Lower leg skin (tissue), 4 donors: Measurements from ENCODE around the gene GAB3. TPM values are rescaled to one million over a fixed set of nuclear protein-coding genes. Genes with fewer than 3 reads are reported as not detected.

Experiments
- DNase-seq, 2 donors: peaks; one replicate each; pipeline ENCODE4 v3.0.0-alpha.2; 2019; ENCODE audit warnings: low spot score in 2 of 2
- H3K4me3 ChIP-seq: fragments of 200-600 bp; sonication (generic); 2 replicates; pipeline ENCODE4 v1.5.1; 2017; ENCODE audit warnings: mild to moderate bottlenecking, low read depth; ENCODE audit not compliant: poor library complexity, severe bottlenecking
- POLR2A ChIP-seq, 2 donors: fragments of 450-650 bp; IDR thresholded peaks; one replicate each; pipeline ENCODE4 v1.6.1; 2016 to 2017; ENCODE audit warnings: antibody characterized with exemption in 2 of 2, mild to moderate bottlenecking in 1 of 2, moderate library complexity in 1 of 2
- WGBS, 2 donors: methylation state at CpG; one replicate each; pipeline ENCODE4 v1.1.5; 2018; 5-methylcytosine and 5-hydroxymethylcytosine counted together
- intact Hi-C: fragments of 100-400 bp; cut with DNase I; formaldehyde crosslinking; loops from one replicate; pipeline ENCODE4 v1.15.0; 2023; ENCODE audit warnings: low total_unique reads
- total RNA-seq, 4 donors: library from RNA; depleted of rRNA; stranded (reverse); fragments of >200 nt; gene quantifications; one replicate each; pipeline ENCODE4 v1.1.0, GENCODE V29; 2016
- TF ChIP-seq, protein P1 (sequence below), 3 donors: fragments of 450-650 bp; IDR thresholded peaks; one replicate each; pipeline ENCODE4 v1.5.1; 2016; ENCODE audit warnings: antibody characterized with exemption in 3 of 3, mild to moderate bottlenecking in 3 of 3, moderate library complexity in 2 of 3

The GAB3 gene
- total RNA-seq, 4 donors from 2014 or later = 0.30 to 1.8 (median 1.4) TPM

GRCh38 chrX:154734061-154734781 is 16.7 kb downstream of the GAB3 start:
- WGBS, 2 donors = 54 to 58% methylated on average over 7 to 8 of the region's 8 CpGs
- intact Hi-C loops = no loop called here
- H3K4me3 ChIP-seq = no peak overlapping the region
- no peak for DNase-seq
- TF ChIP-seq, protein P1, sequence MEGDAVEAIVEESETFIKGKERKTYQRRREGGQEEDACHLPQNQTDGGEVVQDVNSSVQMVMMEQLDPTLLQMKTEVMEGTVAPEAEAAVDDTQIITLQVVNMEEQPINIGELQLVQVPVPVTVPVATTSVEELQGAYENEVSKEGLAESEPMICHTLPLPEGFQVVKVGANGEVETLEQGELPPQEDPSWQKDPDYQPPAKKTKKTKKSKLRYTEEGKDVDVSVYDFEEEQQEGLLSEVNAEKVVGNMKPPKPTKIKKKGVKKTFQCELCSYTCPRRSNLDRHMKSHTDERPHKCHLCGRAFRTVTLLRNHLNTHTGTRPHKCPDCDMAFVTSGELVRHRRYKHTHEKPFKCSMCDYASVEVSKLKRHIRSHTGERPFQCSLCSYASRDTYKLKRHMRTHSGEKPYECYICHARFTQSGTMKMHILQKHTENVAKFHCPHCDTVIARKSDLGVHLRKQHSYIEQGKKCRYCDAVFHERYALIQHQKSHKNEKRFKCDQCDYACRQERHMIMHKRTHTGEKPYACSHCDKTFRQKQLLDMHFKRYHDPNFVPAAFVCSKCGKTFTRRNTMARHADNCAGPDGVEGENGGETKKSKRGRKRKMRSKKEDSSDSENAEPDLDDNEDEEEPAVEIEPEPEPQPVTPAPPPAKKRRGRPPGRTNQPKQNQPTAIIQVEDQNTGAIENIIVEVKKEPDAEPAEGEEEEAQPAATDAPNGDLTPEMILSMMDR (IDR thresholded peaks at IDR 0.05) = no peak
- TF ChIP-seq POLR2A (IDR thresholded peaks at IDR 0.05) = no peak

- TF ChIP-seq POLR2A (IDR thresholded peaks at IDR 0.05) = no peak
- TF ChIP-seq, protein P1 (IDR thresholded peaks at IDR 0.05) = no peak
- no peak for DNase-seq
- H3K4me3 ChIP-seq = no peak overlapping the region
- intact Hi-C loops = no loop called here
- 61 to 68% methylated on average over 2 of the region's 2 CpGs for WGBS, 2 donors
Measured at GRCh38 chrX:154733066-154733425, 17.8 kb downstream of the GAB3 start.

DNA sequence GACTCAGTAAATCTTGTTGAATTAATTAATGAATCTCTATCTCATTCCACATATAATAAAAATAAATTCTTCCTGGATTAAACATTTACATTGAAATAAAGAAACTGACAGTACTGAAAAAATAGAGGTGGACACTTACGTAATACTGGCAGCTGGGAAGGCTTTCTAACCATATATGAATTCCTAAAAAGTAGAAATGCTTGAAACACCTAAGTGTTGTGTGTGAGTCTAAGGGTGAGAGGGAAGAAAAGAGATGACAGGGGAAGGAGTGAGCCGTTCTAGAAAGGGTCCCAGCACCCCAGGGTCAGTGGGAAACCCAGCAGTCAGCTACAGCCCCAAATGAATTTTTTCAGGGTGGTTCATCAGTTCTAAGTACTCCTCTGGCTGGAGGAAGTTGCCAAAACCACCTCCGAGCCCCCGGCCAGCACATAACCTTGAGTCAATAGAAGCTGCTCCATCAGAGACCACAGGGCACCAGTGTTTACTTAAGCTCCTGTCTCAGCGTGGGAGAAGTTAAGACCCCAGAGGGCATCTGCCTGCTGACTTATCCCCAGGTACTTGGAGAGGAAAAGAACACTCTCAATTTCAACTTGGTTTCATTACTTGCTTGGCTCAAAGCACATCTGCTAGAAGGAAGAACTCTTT is 18.3 kb downstream of the GAB3 start:
- TF ChIP-seq, protein P1 (IDR thresholded peaks at IDR 0.05) = no peak
- no peak for TF ChIP-seq POLR2A (IDR thresholded peaks at IDR 0.05)
- no peak overlapping the region for H3K4me3 ChIP-seq
- intact Hi-C loops = no loop called here
- 67 to 72% methylated on average over 4 to 5 of the region's 5 CpGs for WGBS, 2 donors
- no peak for DNase-seq

DNA sequence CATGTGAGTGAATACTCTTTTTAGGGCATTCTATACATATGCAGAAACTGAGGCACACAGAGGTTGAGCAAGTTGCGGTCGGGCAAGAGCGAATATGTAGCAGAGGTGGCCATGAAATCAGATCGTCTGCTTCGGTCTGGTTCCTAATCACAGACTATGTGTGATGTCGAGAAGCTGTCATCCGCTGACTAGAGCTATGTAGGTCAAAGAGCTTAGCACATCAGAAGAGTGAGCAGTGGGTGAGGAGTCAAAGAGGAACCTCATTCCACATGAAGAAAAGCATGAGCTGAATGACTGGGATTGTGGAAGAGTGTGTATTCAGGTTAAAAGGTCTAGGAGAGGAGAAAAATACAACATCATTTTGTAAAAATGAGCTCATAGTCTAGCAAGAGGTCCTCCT is 19.0 kb downstream of the GAB3 start:
- intact Hi-C loops = no loop called here
- no peak for DNase-seq
- no peak for TF ChIP-seq POLR2A (IDR thresholded peaks at IDR 0.05)
- TF ChIP-seq, protein P1 (IDR thresholded peaks at IDR 0.05) = no peak
- WGBS, 2 donors = 78 to 90% methylated on average over 7 of the region's 7 CpGs
- no peak overlapping the region for H3K4me3 ChIP-seq

GRCh38 chrX:154731184-154731583 is 19.7 kb downstream of the GAB3 start:
- intact Hi-C loops = no loop called here
- no peak for TF ChIP-seq POLR2A (IDR thresholded peaks at IDR 0.05)
- TF ChIP-seq, protein P1 (IDR thresholded peaks at IDR 0.05) = no peak
- WGBS, 2 donors = 83 to 89% methylated on average over 5 of the region's 5 CpGs

More at GRCh38 chrX:154731184-154731583, 19.7 kb downstream of the GAB3 start:
- DNase-seq = no peak
- no peak overlapping the region for H3K4me3 ChIP-seq
